M059J (cell line): ENCODE results near the gene C12orf42. TPM values are rescaled to one million over a fixed set of nuclear protein-coding genes. Genes with fewer than 3 reads are reported as not detected.
"Not testable (repeated sequence)": the region's sequence is repeated elsewhere in the genome, so short reads cannot be mapped to it uniquely, and the experiment has no call there.

Experiments
- DNase-seq: peaks from one replicate; pipeline ENCODE4 v3.0.0-alpha.2; 2012; ENCODE audit warnings: low read depth
- total RNA-seq: library from RNA; depleted of rRNA; stranded (reverse); fragments of >200 nt; shearing (Covaris generic); gene quantifications from 2 replicates; pipeline ENCODE4 v1.2.3, GENCODE V29; 2014

The C12orf42 gene
- total RNA-seq, 1 experiment from 2014 or later = not detected

DNA sequence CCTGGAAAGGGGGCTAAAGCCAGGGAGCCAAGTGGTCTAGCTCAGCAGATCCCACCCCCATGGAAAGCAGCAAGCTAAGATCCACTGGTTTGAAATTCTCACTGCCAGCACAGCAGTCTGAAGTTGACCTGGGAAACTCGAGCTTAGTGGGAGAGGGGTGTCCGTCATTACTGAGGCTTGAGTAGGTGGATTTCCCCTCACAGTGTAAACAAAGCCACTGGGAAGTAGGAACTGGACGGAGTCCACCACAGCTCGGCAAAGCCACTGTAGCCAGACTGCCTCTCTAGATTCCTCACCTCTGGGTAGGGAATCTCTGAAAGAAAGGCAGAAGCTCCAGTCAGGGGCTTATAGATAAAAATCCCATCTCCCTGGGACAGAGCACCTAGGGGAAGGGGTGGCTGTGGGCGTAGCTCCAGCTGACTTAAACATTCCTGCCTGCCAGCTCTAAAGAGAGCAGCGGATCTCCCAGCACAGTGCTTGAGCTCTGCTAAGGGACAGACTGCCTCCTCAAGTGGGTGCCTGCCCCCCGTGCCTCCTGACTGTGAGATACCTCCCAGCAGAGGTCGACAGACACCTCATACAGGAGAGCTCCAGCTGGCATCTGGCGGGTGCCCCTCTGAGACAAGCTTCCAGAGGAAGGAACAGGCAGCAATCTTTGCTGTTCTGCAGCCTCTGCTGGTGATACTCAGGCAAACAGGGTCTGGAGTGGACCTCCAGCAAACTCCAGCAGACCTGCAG, 70.8 kb downstream of the C12orf42 start:
- DNase-seq = not testable (repeated sequence)

- DNase-seq = no peak
Observed at GRCh38 chr12:103423516-103423910, 72.3 kb downstream of the C12orf42 start.

- DNase-seq = no peak
Observed at GRCh38 chr12:103422746-103423515, 72.8 kb downstream of the C12orf42 start.

DNA sequence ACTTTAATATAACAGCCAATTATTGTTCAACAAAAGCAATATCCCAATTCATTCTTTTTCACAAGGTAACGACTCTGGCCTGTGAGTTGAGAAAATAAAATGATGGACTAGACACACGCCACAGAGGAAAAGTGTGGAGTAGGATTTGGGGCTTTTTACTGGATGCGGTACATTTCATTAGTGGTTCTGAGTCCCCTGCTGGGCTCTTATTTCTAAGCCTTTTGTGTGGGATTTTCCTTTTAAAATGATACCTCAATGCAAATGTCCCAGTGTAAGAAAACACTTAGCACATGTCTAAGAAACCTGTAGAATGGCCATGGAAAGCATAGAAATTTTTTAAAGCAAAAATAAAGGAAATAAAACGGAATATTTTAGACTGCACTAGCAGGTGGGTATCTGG, 73.4 kb downstream of the C12orf42 start:
- DNase-seq = no peak

DNA sequence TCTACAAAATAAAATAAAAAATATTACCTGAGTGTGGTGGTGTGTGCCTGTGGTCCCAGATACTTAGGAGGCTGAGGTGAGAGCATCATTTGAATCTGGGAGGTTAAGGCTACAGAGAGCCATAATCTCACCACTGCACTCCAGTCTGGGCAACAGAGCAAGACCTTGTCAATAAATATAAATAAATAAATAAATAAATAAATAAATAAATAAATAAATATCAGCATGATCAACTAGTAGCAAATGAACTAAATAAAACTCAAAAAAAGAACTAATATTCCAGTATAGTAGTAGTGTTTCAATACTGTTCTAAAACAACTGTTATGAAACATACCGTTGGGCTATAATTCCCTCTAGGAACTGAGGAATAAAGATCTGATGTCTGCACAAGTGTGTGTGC, 74.4 kb downstream of the C12orf42 start:
- no peak for DNase-seq

GRCh38 chr12:103415681-103416080, 80.1 kb downstream of the C12orf42 start:
- DNase-seq = no peak

DNA sequence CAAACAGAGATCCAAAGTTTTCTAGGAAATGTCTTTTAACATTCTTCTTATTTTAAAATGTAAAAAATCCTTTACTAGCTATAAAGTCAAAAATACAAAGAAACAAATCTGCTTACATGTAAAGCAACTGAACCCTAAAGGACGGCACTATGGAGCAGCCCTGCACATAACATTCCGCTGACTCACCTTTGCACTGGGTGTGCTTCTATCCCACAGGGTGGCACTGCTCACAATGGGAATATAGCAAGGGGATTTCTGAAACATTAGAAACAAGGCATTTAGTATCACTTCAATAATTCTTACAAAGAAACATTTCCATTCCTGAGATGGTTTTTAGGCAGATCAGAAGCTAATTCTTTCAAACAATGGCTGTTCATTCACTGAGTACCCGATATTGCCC, 94.3 kb downstream of the C12orf42 start:
- DNase-seq = peak; percentile 56

DNA sequence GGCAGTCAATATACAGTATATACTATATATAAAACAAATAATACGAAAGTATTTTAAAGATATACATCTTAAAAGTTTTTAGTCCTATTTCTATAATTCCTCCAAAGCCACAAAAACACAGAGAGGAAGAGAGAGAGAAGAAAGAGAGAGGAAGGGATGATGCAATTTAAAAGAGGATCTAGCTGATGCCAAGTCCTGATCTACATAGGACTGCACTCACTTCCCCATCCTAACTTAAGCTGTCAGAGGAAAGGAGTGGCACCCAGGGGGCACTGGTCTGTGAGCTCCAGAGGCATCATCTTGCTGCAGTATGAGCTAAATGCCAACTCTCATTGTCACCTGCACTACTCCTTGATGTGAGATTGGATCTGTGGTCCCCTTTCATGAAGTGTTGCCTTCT, 95.8 kb downstream of the C12orf42 start:
- no peak for DNase-seq

- no peak for DNase-seq
Observed at GRCh38 chr12:103397536-103397935, 98.2 kb downstream of the C12orf42 start.

DNA sequence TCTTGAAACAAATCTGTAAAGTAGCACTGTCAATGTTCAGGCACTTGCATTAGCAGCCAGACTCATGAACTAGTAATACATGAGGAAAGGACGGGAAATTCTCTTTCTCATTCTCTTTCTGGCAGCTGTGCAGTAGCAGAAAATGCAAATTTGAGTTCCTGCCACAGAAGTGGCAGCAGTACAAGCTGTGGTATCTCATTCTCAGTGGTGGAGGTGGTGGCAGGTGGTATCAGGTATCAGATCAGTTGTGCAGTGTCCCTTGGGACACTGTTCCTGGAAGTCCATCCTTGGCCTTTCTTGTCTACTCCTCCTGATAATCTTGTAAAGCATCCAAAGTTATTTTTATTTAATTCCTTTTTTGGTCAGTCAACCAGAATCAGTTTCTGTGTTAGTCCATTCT, 103.0 kb downstream of the C12orf42 start:
- DNase-seq = no peak

GRCh38 chr12:103391103-103391502, 104.7 kb downstream of the C12orf42 start:
- no peak for DNase-seq

GRCh38 chr12:103387385-103387784, 108.4 kb downstream of the C12orf42 start:
- DNase-seq = no peak

- no peak for DNase-seq
Observed at GRCh38 chr12:103386451-103386850, 109.3 kb downstream of the C12orf42 start.

GRCh38 chr12:103382736-103383346, 112.9 kb downstream of the C12orf42 start:
- no peak for DNase-seq

- no peak for DNase-seq
Observed at GRCh38 chr12:103382119-103382518, 113.6 kb downstream of the C12orf42 start.

- no peak for DNase-seq
Observed at GRCh38 chr12:103379670-103380069, 116.1 kb downstream of the C12orf42 start.

GRCh38 chr12:103373088-103373523, 122.7 kb downstream of the C12orf42 start:
- no peak for DNase-seq

- no peak for DNase-seq
Observed at GRCh38 chr12:103369929-103370328, 125.8 kb downstream of the C12orf42 start.

- DNase-seq = no peak
Observed at GRCh38 chr12:103368167-103368566, 127.6 kb downstream of the C12orf42 start.

- no peak for DNase-seq
Observed at GRCh38 chr12:103354403-103354802, 141.4 kb downstream of the C12orf42 start.

DNA sequence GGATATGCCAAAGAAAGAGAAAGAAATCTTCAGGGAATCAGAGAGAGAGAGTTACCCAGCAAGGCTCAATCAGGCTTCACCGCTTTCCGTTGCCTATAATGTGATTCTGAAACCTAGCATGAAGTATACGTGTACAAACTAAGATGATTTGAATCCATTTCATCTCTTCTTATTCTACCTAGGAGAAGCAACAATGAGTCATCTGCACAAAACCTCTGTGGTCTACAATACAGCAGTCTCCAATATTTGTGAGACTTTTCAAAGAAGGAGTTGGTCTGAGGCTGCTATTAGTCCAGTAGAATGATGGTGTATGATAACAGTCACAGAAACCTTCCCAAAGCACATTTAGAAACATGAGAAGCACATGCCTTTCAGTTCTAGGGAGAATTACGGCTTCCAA, 141.9 kb downstream of the C12orf42 start:
- DNase-seq = no peak

GRCh38 chr12:103350116-103350515, 145.7 kb downstream of the C12orf42 start:
- DNase-seq = no peak

GRCh38 chr12:103348935-103349334, 146.8 kb downstream of the C12orf42 start:
- no peak for DNase-seq
